ENCODE data around the gene SETD3.
A peak's percentile ranks its signal among the peaks of the same experiment; 100 is the strongest.

SETD3 gene

GRCh38 chr14:99481745-99482099 lies 1.1 kb upstream of the SETD3 start:
- peak; percentile 52 to 66 for DNase-seq

GRCh38 chr14:99480917-99481744 lies 472 bp upstream of the SETD3 start, which contains the start of gene CCNK:
CCNK (plus strand) TSS chr14:99481409; CDS start chr14:99492678, 11,269 bp downstream.
- peak; percentile 100 for DNase-seq

- no peak for DNase-seq
These were observed 1.3 kb downstream of the SETD3 start for GRCh38 chr14:99479160-99479905.

- no peak for DNase-seq
These were observed 2.5 kb downstream of the SETD3 start for GRCh38 chr14:99478128-99478527.

- DNase-seq = peak; percentile 81 to 82
These were observed 3.8 kb downstream of the SETD3 start for GRCh38 chr14:99476864-99477263.

GRCh38 chr14:99475660-99476059 lies 5.0 kb downstream of the SETD3 start:
- DNase-seq = no peak

GRCh38 chr14:99475179-99475578 lies 5.5 kb downstream of the SETD3 start:
- DNase-seq = no peak

GRCh38 chr14:99473458-99473857 lies 7.2 kb downstream of the SETD3 start:
- DNase-seq = no peak

- no peak for DNase-seq
These were observed 7.7 kb downstream of the SETD3 start for GRCh38 chr14:99472937-99473336.

GRCh38 chr14:99471731-99472130 lies 8.9 kb downstream of the SETD3 start:
- no peak for DNase-seq

- no peak for DNase-seq
These were observed 11.6 kb downstream of the SETD3 start for GRCh38 chr14:99468836-99469592.

- DNase-seq = no peak
These were observed 12.6 kb downstream of the SETD3 start for GRCh38 chr14:99468081-99468480.

GRCh38 chr14:99467336-99468078 lies 13.2 kb downstream of the SETD3 start:
- DNase-seq = no peak

GRCh38 chr14:99466758-99467157 lies 13.9 kb downstream of the SETD3 start:
- no peak for DNase-seq

- no peak for DNase-seq
These were observed 15.4 kb downstream of the SETD3 start for GRCh38 chr14:99465288-99465687.

- no peak for DNase-seq
These were observed 16.7 kb downstream of the SETD3 start for GRCh38 chr14:99463974-99464373.

GRCh38 chr14:99462210-99462609 lies 18.4 kb downstream of the SETD3 start:
- peak in 1 of 2 donors; percentile 5 for DNase-seq

- no peak for DNase-seq
These were observed 19.1 kb downstream of the SETD3 start for GRCh38 chr14:99461411-99462085.

- DNase-seq = no peak
These were observed 19.9 kb downstream of the SETD3 start for GRCh38 chr14:99460793-99461192.

- DNase-seq = no peak
These were observed 21.1 kb downstream of the SETD3 start for GRCh38 chr14:99459481-99460100.

- no peak for DNase-seq
These were observed 26.4 kb downstream of the SETD3 start for GRCh38 chr14:99454246-99454645.

- no peak for DNase-seq
These were observed 27.7 kb downstream of the SETD3 start for GRCh38 chr14:99452968-99453367.

All from inflammatory macrophage treated with lipopolysaccharide for 1 hour (primary cell).